ENCODE results near the gene KCNJ1. TPM values are rescaled to one million over a fixed set of nuclear protein-coding genes. Genes with fewer than 3 reads are reported as not detected.

KCNJ1 gene
- total and polyA plus RNA-seq, 3 experiments from 2014 or later: not detected

DNA sequence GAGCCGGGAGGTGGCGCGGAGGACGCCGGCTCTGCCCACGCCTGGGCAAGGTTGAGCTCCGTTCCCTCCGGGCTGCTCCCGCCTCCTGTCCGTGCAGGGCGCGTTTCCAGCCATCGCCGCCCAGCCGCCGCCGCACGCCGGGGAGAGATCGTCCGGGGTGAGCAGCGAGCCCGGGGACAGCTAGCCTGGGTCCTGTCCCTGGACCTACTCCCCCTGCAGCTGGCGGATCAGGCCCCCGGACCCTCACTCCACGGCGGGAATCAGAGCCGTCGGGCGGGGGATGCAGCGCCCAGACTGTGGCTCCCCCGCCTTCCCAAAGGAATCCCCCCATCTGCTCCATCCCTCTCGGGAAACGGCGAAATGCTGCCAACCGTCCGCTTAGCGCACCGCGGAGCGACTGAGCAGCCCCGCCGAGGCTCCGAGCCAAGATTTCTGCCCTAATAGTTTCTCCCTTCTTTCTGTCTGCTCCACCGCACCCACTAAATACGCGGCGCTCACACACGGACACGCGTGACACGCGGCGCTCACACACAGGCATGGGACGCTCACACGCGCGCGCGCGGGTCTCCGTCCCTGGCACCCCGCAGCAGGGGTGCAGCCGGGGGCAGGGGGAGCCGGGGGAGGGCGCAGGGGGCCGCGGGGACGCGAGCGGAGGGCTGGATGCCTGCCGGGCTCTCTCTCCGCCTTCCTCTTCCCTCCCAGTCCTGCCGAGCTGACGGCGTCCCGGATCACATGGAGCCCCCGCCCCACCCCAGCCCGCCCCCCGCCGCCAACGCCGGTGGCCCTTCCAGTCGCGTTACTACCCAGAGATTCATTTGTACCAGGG, 23.7 kb upstream of the KCNJ1 start, which contains the start of gene KCNJ5:
Gene KCNJ5, plus strand, starts transcription at position 814 of the 826 bp plus-strand sequence. CDS start 19,918 bp downstream, outside the sequence.
- H3K9me3 Mint-ChIP-seq: no peaks in the 10 kb centered on the region

DNA sequence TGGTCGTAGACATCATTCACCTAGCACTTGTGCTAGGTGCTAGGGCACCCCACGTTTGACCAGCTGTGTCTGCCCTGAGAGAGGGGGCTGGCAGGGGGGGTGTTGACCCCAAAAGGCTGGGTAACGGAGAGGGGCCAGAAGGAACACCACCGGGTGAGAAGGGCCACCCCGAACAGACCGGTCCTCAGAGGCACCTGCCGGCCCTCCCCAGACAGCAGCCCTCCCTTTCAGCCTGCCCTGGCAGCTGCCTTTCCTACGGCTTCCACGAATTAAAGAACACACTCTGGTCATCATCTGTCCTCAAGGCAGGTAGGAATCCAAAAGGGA, 23.1 kb upstream of the KCNJ1 start:
- no peak overlapping the region for H3K27ac Mint-ChIP-seq
- no peaks in the 10 kb centered on the region for H3K36me3 ChIP-seq (ENCODE audit: insufficient read depth, low read length)
- peaks cover 13 to 28% (median 17%) of the 10 kb centered on the region in 3 donors for H3K4me1 Mint-ChIP-seq
- H3K27ac ChIP-seq (ENCODE audit: low read depth, low read length): no peak overlapping the region
- no peaks in the 10 kb centered on the region for H3K9me3 Mint-ChIP-seq
- peaks cover 25% of the 10 kb centered on the region for H3K27me3 ChIP-seq (ENCODE audit: insufficient read depth, low read length, poor library complexity, severe bottlenecking)
- H3K4me1 ChIP-seq (ENCODE audit: insufficient read depth, low read length): peaks cover 5% of the 10 kb centered on the region
- ChIA-PET POLR2A (no interaction called here), CTCF (interaction anchor here (0.9 to 1.3 kb wide), 2 partner anchors 15 to 67 kb away, joined by 4 read pairs; no protein-coding TSS in a partner anchor)
- H3K4me3 Mint-ChIP-seq: peak overlapping the region in 2 of 7 donors; percentile 22 to 86
- peaks cover 48 to 71% of the 10 kb centered on the region in 2 donors for H3K27me3 Mint-ChIP-seq
- DNase-seq: no peak
- no peaks in the 10 kb centered on the region for H3K36me3 Mint-ChIP-seq
- H3K9me3 ChIP-seq (ENCODE audit: low read length): no peaks in the 10 kb centered on the region
- H3K4me3 ChIP-seq (ENCODE audit: low read length): no peak overlapping the region

More for the DNA sequence above, 23.7 kb upstream of the KCNJ1 start, which contains the start of gene KCNJ5:
- no peaks in the 10 kb centered on the region for H3K9me3 ChIP-seq (ENCODE audit: low read length)
- H3K4me1 ChIP-seq (ENCODE audit: insufficient read depth, low read length): peaks cover 5% of the 10 kb centered on the region
- no peaks in the 10 kb centered on the region for H3K36me3 ChIP-seq (ENCODE audit: insufficient read depth, low read length)
- peaks cover 25% of the 10 kb centered on the region for H3K27me3 ChIP-seq (ENCODE audit: insufficient read depth, low read length, poor library complexity, severe bottlenecking)
- Mint-ChIP-seq H3K27me3 (peaks cover 48 to 67% of the 10 kb centered on the region in 2 donors), H3K4me3 (peak within 1 kb of the TSS in 6 of 7 donors; percentile 49 to 86 (median 82)), H3K27ac (peak within 1 kb of the TSS in 2 of 8 donors; percentile 24 to 39), H3K36me3 (no peaks in the 10 kb centered on the region), H3K4me1 (peaks cover 13 to 28% (median 17%) of the 10 kb centered on the region in 3 donors)
- no peak for DNase-seq
- no peak within 1 kb of the TSS for H3K4me3 ChIP-seq (ENCODE audit: low read length)
- H3K27ac ChIP-seq (ENCODE audit: low read depth, low read length): no peak within 1 kb of the TSS
- ChIA-PET CTCF (interaction anchor here (0.9 to 1.3 kb wide), 2 partner anchors 14 to 66 kb away, joined by 4 read pairs; no protein-coding TSS in a partner anchor), POLR2A (no interaction called here)

DNA sequence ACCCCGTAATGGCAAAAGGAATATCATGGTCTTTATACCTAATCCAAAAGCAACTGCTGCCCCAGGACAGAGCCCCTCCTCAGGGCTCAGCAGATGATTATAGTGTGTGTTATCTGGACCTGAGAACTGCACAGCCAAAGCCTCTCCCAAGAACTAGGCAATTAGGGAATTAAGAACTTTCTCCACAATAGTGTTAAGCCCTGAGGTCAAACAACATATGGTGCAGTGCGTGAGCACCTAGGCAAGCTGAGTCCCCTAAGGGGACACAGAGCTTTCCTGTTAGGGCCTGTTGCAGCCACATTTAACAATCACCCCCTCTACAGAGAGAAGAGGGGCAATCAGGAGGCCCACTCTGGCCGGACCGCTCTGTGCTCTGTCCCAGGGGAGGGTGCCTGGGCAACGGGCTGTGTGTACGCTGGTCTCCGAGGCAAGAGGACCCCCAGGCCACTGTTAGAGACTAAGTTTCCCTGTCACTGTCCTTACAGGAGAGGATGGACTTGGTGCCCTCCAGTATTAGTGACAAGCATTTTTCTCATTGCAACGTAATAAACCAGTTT, 22.6 kb upstream of the KCNJ1 start:
- Histone ChIP-seq H3K27ac (ENCODE audit: low read depth, low read length) (no peak overlapping the region), H3K27me3 (ENCODE audit: insufficient read depth, low read length, poor library complexity, severe bottlenecking) (peaks cover 25% of the 10 kb centered on the region), H3K4me1 (ENCODE audit: insufficient read depth, low read length) (peaks cover 5% of the 10 kb centered on the region), H3K36me3 (ENCODE audit: insufficient read depth, low read length) (no peaks in the 10 kb centered on the region), H3K4me3 (ENCODE audit: low read length) (no peak overlapping the region), H3K9me3 (ENCODE audit: low read length) (no peaks in the 10 kb centered on the region)
- Mint-ChIP-seq H3K27me3 (peaks cover 49 to 71% of the 10 kb centered on the region in 2 donors), H3K27ac (no peak overlapping the region), H3K9me3 (no peaks in the 10 kb centered on the region), H3K4me3 (peak overlapping the region in 3 of 7 donors; percentile 22 to 86 (median 28)), H3K36me3 (no peaks in the 10 kb centered on the region), H3K4me1 (peaks cover 13 to 28% (median 17%) of the 10 kb centered on the region in 3 donors)
- CTCF ChIA-PET: interaction anchor here (0.9 to 1.3 kb wide), 2 partner anchors 15 to 67 kb away, joined by 4 read pairs; no protein-coding TSS in a partner anchor
- DNase-seq: no peak
- POLR2A ChIA-PET: no interaction called here

DNA sequence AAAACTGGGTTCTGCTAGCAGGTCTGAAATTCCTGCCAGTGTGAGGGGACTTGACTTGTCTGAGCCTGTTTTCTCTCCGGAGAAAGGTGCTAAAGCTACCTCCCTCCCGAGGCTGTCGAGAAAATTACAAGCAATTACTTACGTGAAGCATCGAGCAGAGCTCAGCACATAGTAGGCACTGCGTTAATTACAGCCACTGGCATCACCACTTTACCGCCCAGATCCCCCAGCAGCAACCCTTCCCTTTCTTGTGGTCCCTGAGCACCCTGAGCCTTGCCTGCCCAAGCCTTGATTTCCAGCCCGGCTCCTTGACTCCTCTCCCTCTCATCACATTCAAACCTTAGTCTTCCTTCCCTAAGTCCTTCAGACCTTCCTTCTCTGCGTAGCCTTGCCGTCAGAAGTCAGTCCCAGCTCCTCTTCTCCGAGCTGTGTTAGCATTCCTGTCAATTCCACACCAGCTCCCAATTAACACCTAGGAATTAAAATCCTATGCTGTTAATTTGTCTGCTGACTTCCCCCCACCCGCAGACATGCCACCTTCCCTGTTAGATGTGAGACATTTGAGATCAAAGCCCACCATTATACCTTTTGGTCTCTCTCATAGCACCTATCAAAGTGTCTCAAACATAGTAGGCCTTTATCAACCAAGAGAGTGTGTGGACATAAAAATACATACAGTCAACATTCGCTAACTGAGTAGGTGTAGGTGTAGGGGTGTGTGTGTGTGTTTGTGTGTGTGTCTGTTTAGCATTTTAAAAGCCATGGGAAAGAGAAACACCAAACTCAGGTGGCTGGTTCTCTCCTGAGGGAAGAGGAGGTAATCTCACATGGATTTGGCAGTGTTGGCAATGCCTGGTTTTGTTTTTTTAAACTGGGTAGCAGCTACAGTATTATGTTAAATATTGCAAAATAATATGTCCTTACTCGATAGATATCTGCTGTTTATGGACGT, 21.2 kb upstream of the KCNJ1 start:
- no peak overlapping the region for H3K4me3 ChIP-seq (ENCODE audit: low read length)
- CTCF ChIA-PET: no interaction called here
- peaks cover 13 to 28% (median 17%) of the 10 kb centered on the region in 3 donors for H3K4me1 Mint-ChIP-seq
- POLR2A ChIA-PET: interaction anchor here (0.7 kb wide), 1 partner anchor 20 kb away, joined by 4 read pairs; no protein-coding TSS in a partner anchor
- no peak overlapping the region for H3K4me3 Mint-ChIP-seq
- no peaks in the 10 kb centered on the region for H3K36me3 Mint-ChIP-seq
- no peaks in the 10 kb centered on the region for H3K36me3 ChIP-seq (ENCODE audit: insufficient read depth, low read length)
- no peaks in the 10 kb centered on the region for H3K9me3 Mint-ChIP-seq
- H3K4me1 ChIP-seq (ENCODE audit: insufficient read depth, low read length): peaks cover 5% of the 10 kb centered on the region
- no peak for DNase-seq
- H3K27ac Mint-ChIP-seq: no peak overlapping the region
- H3K9me3 ChIP-seq (ENCODE audit: low read length): no peaks in the 10 kb centered on the region
- H3K27ac ChIP-seq (ENCODE audit: low read depth, low read length): no peak overlapping the region
- H3K27me3 Mint-ChIP-seq: peaks cover 46 to 69% of the 10 kb centered on the region in 2 donors
- peaks cover 25% of the 10 kb centered on the region for H3K27me3 ChIP-seq (ENCODE audit: insufficient read depth, low read length, poor library complexity, severe bottlenecking)

DNA sequence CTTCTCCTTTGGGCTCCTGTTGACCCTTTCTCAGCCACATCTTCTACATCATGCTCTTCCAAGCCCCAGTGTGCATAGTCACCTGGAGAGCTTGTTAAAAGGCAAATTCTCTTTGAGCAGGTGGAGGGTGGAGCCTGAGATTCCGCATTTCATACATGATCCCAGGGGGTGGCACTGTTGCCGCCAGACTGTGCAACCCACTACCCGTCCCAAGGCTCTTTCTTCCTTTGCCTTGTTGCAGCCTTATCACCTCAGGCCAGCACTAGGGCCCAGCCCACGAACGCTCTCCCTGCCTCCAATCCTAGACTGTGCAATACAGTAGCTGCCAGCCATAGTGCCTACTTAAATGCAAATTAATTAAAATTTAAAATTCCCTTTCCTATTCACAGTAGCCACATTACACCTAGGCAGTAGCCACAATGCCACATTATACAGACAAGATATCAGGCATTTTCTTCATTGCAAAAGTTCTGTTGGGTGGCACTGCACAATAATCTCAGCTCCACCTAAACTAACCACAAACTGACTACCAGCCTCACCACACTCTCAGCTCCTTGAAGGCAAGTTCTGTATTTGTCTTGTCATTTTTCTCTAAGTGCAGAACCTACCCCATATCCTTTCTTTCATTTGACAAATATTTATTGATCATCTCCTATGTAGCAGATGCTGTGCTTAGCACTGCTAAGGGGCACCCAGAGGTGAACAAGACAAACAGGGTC, 19.5 kb upstream of the KCNJ1 start:
- peaks cover 25% of the 10 kb centered on the region for H3K27me3 ChIP-seq (ENCODE audit: insufficient read depth, low read length, poor library complexity, severe bottlenecking)
- ChIA-PET CTCF (interaction anchor here (1.3 to 4.0 kb wide), 4 partner anchors 19 to 73 kb away, joined by 3 to 53 read pairs (median 30); no protein-coding TSS in a partner anchor), POLR2A (no interaction called here)
- no peak for DNase-seq
- peaks cover 5% of the 10 kb centered on the region for H3K4me1 ChIP-seq (ENCODE audit: insufficient read depth, low read length)
- H3K36me3 ChIP-seq (ENCODE audit: insufficient read depth, low read length): no peaks in the 10 kb centered on the region
- H3K27ac ChIP-seq (ENCODE audit: low read depth, low read length): no peak overlapping the region
- peaks cover 10 to 22% (median 17%) of the 10 kb centered on the region in 3 donors for H3K4me1 Mint-ChIP-seq
- H3K27ac Mint-ChIP-seq: peak overlapping the region in 1 of 8 donors; percentile 0
- peaks cover 36 to 70% of the 10 kb centered on the region in 2 donors for H3K27me3 Mint-ChIP-seq
- no peaks in the 10 kb centered on the region for H3K36me3 Mint-ChIP-seq
- H3K4me3 Mint-ChIP-seq: no peak overlapping the region
- H3K9me3 ChIP-seq (ENCODE audit: low read length): no peaks in the 10 kb centered on the region
- no peaks in the 10 kb centered on the region for H3K9me3 Mint-ChIP-seq
- H3K4me3 ChIP-seq (ENCODE audit: low read length): no peak overlapping the region

DNA sequence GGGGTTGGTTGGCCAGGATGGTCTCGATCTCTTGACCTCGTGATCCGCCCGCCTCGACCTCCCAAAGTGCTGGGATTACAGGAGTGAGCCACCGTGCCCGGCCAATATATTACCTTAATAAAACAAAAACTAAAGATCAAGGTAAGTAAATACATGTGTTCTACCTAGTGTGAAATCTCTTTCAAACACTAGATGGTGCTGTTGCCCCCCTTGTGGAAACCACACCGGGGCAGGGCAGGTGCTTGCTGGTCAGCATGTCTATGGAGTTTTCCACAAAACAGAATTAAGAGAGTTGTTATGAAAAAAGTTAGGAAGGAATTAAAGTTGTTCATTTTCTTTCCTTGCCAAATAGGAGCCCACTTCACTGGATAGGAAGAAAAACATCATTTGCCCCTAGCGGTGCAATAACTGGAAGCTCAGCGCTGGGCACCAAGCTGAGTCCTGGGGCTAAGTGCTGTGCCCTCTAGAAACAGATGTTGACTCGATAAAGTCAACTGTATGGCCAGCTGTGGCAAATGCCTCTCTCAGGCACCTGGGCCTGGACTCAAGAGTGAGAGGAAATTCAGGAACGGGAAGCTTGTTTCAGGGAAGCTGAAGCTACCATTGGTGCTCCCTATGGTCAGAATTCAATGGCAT, 17.7 kb upstream of the KCNJ1 start:
- CTCF ChIA-PET: interaction anchor here (0.7 to 4.0 kb wide), 18 partner anchors 8 to 865 kb away, joined by 3 to 53 read pairs (median 6); no protein-coding TSS in a partner anchor
- H3K4me1 Mint-ChIP-seq: peaks cover 7 to 8% (median 8%) of the 10 kb centered on the region in 3 donors
- H3K27me3 Mint-ChIP-seq: peaks cover 32 to 68% of the 10 kb centered on the region in 2 donors
- H3K9me3 Mint-ChIP-seq: no peaks in the 10 kb centered on the region
- Histone ChIP-seq H3K4me1 (ENCODE audit: insufficient read depth, low read length) (peaks cover under 1% of the 10 kb centered on the region), H3K36me3 (ENCODE audit: insufficient read depth, low read length) (no peaks in the 10 kb centered on the region), H3K9me3 (ENCODE audit: low read length) (no peaks in the 10 kb centered on the region), H3K27me3 (ENCODE audit: insufficient read depth, low read length, poor library complexity, severe bottlenecking) (peaks cover 19% of the 10 kb centered on the region), H3K27ac (ENCODE audit: low read depth, low read length) (no peak overlapping the region), H3K4me3 (ENCODE audit: low read length) (no peak overlapping the region)
- peak in 4 of 5 donors; percentile 41 to 67 (median 59) for DNase-seq
- no peak overlapping the region for H3K27ac Mint-ChIP-seq
- H3K4me3 Mint-ChIP-seq: no peak overlapping the region
- no peaks in the 10 kb centered on the region for H3K36me3 Mint-ChIP-seq
- POLR2A ChIA-PET: interaction anchor here (0.7 to 1.7 kb wide), 2 partner anchors 21 to 72 kb away, joined by 3 read pairs; no protein-coding TSS in a partner anchor
